Loucy (cell line): ENCODE measurements around the gene OR52L1.
A peak's percentile ranks its signal among the peaks of the same experiment; 100 is the strongest.

Experiments
- H2AFZ ChIP-seq: fragments of 200-600 bp; sonication (generic); 2 replicates; pipeline ENCODE4 v1.6.0; 2016; ENCODE audit warnings: antibody characterized with exemption, mild to moderate bottlenecking, low read length, moderate library complexity
- H3F3A ChIP-seq: fragments of 200-600 bp; 2 replicates; pipeline ENCODE4 v1.6.0; 2016; ENCODE audit warnings: antibody characterized with exemption, low read depth, mild to moderate bottlenecking
- H3K27me3 ChIP-seq: fragments of 200-600 bp; sonication (generic); 2 replicates; pipeline ENCODE4 v1.6.1; 2014; ENCODE audit warnings: low read length, mild to moderate bottlenecking; ENCODE audit not compliant: insufficient read depth, poor library complexity, severe bottlenecking
- H3K36me3 ChIP-seq: fragments of 200-600 bp; sonication (generic); 2 replicates; pipeline ENCODE4 v1.6.1; 2016; ENCODE audit warnings: low read length; ENCODE audit not compliant: insufficient read depth
- H3K4me1 ChIP-seq: fragments of 200-600 bp; sonication (generic); 2 replicates; pipeline ENCODE4 v1.5.1; 2014; ENCODE audit warnings: low read length, mild to moderate bottlenecking; ENCODE audit not compliant: insufficient read depth, poor library complexity, severe bottlenecking
- H3K4me2 ChIP-seq: fragments of 200-600 bp; sonication (generic); 2 replicates; pipeline ENCODE4 v1.6.0; 2014; ENCODE audit warnings: antibody characterized with exemption, low read length, low read depth, mild to moderate bottlenecking; ENCODE audit not compliant: poor library complexity, severe bottlenecking
- H3K4me3 ChIP-seq: fragments of 200-600 bp; sonication (generic); 2 replicates; pipeline ENCODE4 v1.5.1; 2014; ENCODE audit warnings: low read length, mild to moderate bottlenecking, mixed read lengths; ENCODE audit not compliant: poor library complexity, severe bottlenecking
- H3K79me2 ChIP-seq: fragments of 200-600 bp; sonication (generic); 2 replicates; pipeline ENCODE4 v1.6.1; 2014; ENCODE audit warnings: low read length; ENCODE audit not compliant: insufficient read depth
- H3K9ac ChIP-seq: fragments of 200-600 bp; sonication (generic); 2 replicates; pipeline ENCODE4 v1.6.0; 2014; ENCODE audit warnings: mild to moderate bottlenecking, low read depth, low read length, moderate library complexity; ENCODE audit not compliant: poor library complexity, severe bottlenecking
- H3K9me2 ChIP-seq: fragments of 200-600 bp; sonication (generic); replicated peaks from 2 replicates; pipeline ENCODE4 v1.6.1; 2016; ENCODE audit warnings: low read depth, low read length, mixed read lengths
- H3K9me3 ChIP-seq: fragments of 200-600 bp; sonication (generic); 2 replicates; pipeline ENCODE4 v1.6.1; 2014; ENCODE audit warnings: mild to moderate bottlenecking, antibody characterized with exemption, low read length, low read depth; ENCODE audit not compliant: insufficient read depth
- H4K20me1 ChIP-seq: fragments of 200-600 bp; sonication (generic); 2 replicates; pipeline ENCODE4 v1.6.0; 2014; ENCODE audit warnings: antibody characterized with exemption, low read length, mild to moderate bottlenecking; ENCODE audit not compliant: insufficient read depth, poor library complexity, severe bottlenecking
- CTCF ChIP-seq: fragments of 200-600 bp; sonication (generic); conservative IDR thresholded peaks from 2 replicates; pipeline ENCODE4 v1.5.1; 2014; ENCODE audit warnings: mild to moderate bottlenecking, antibody characterized with exemption, low read length
- EZH2phosphoT487 ChIP-seq: fragments of 200-600 bp; IDR thresholded peaks from 2 replicates; pipeline ENCODE4 v1.6.1; 2018; ENCODE audit warnings: antibody characterized with exemption, mild to moderate bottlenecking, moderate library complexity, borderline replicate concordance

The OR52L1 gene

GRCh38 chr11:6022956-6023355, 36.2 kb upstream of the OR52L1 start:
- H3K4me3 ChIP-seq: no peak overlapping the region
- H3K9me3 ChIP-seq: no peaks in the 10 kb centered on the region
- no peak overlapping the region for H2AFZ ChIP-seq
- H4K20me1 ChIP-seq: no peaks in the 10 kb centered on the region
- no peaks in the 10 kb centered on the region for H3F3A ChIP-seq
- no peak overlapping the region for H3K4me2 ChIP-seq
- TF ChIP-seq EZH2phosphoT487: no peak
- TF ChIP-seq CTCF: peak; percentile 75
- no peaks in the 10 kb centered on the region for H3K79me2 ChIP-seq
- H3K9me2 ChIP-seq: no peaks in the 10 kb centered on the region
- no peaks in the 10 kb centered on the region for H3K27me3 ChIP-seq
- no peak overlapping the region for H3K9ac ChIP-seq
- no peaks in the 10 kb centered on the region for H3K4me1 ChIP-seq
- H3K36me3 ChIP-seq: no peaks in the 10 kb centered on the region

- TF ChIP-seq EZH2phosphoT487 (no peak), CTCF (no peak)
- H3F3A ChIP-seq: no peaks in the 10 kb centered on the region
- H3K36me3 ChIP-seq: no peaks in the 10 kb centered on the region
- H4K20me1 ChIP-seq: no peaks in the 10 kb centered on the region
- no peak overlapping the region for H3K4me2 ChIP-seq
- H3K4me1 ChIP-seq: no peaks in the 10 kb centered on the region
- H2AFZ ChIP-seq: no peak overlapping the region
- no peaks in the 10 kb centered on the region for H3K9me3 ChIP-seq
- H3K79me2 ChIP-seq: no peaks in the 10 kb centered on the region
- H3K9ac ChIP-seq: no peak overlapping the region
- H3K27me3 ChIP-seq: no peaks in the 10 kb centered on the region
- H3K9me2 ChIP-seq: no peaks in the 10 kb centered on the region
- no peak overlapping the region for H3K4me3 ChIP-seq
Observed at GRCh38 chr11:6013042-6013441, 26.3 kb upstream of the OR52L1 start.

GRCh38 chr11:6012035-6012668, 25.4 kb upstream of the OR52L1 start:
- no peaks in the 10 kb centered on the region for H3K4me1 ChIP-seq
- H3K4me3 ChIP-seq: no peak overlapping the region
- H3K9me3 ChIP-seq: no peaks in the 10 kb centered on the region
- H4K20me1 ChIP-seq: no peaks in the 10 kb centered on the region
- no peaks in the 10 kb centered on the region for H3K36me3 ChIP-seq
- no peak overlapping the region for H3K4me2 ChIP-seq
- no peak overlapping the region for H2AFZ ChIP-seq
- H3K9me2 ChIP-seq: no peaks in the 10 kb centered on the region
- no peaks in the 10 kb centered on the region for H3F3A ChIP-seq
- H3K79me2 ChIP-seq: no peaks in the 10 kb centered on the region
- no peaks in the 10 kb centered on the region for H3K27me3 ChIP-seq
- TF ChIP-seq EZH2phosphoT487: no peak
- no peak for TF ChIP-seq CTCF
- H3K9ac ChIP-seq: no peak overlapping the region
